Sigmoid colon (tissue), 7 donors: ENCODE results near the gene ZNF778. TPM values are rescaled to one million over a fixed set of nuclear protein-coding genes. Genes with fewer than 3 reads are reported as not detected.
"Not testable (repeated sequence)": the region's sequence is repeated elsewhere in the genome, so short reads cannot be mapped to it uniquely, and the experiment has no call there.

Experiments
- DNase-seq: peaks from one replicate; pipeline ENCODE4 v3.0.0-alpha.2; 2019
- H3K27ac ChIP-seq, 4 donors: fragments of 200-600 bp; sonication (generic); one replicate each; pipeline ENCODE4 v1.5.1; 2016 to 2019; ENCODE audit warnings: mild to moderate bottlenecking in 1 of 4
- H3K27me3 ChIP-seq, 3 donors: fragments of 200-600 bp; sonication (generic); one replicate each; pipeline ENCODE4 v1.5.1; 2019; ENCODE audit warnings: mild to moderate bottlenecking in 1 of 3
- H3K36me3 ChIP-seq, 4 donors: fragments of 200-600 bp; sonication (generic); one replicate each; pipeline ENCODE4 v1.5.1; 2016 to 2019
- H3K4me1 ChIP-seq, 4 donors: fragments of 200-600 bp; sonication (generic); one replicate each; pipeline ENCODE4 v1.5.1; 2017 to 2019
- H3K4me3 ChIP-seq, 4 donors: fragments of 200-600 bp; sonication (generic); one replicate each; pipeline ENCODE4 v1.5.1; 2017 to 2019; ENCODE audit warnings: mild to moderate bottlenecking in 2 of 4, moderate library complexity in 1 of 4
- H3K9me3 ChIP-seq, 4 donors: fragments of 200-600 bp in 3 of 4; sonication (generic) in 3 of 4; one replicate each; pipeline versions ENCODE4 v1.5.1 to v1.6.1; 2013 to 2019
- CTCF ChIP-seq, 4 experiments: fragments of 450-650 bp in 3 of 4; fragments of 200-600 bp in 1 of 4; IDR thresholded peaks; one replicate each; pipeline ENCODE4 v1.5.1; 2016 to 2019; ENCODE audit warnings: antibody characterized with exemption in 4 of 4, mild to moderate bottlenecking in 3 of 4, moderate library complexity in 2 of 4
- EP300 ChIP-seq, 4 donors: sonication (generic); formaldehyde crosslinking; IDR thresholded peaks; one replicate each; pipeline ENCODE4 v1.6.1; 2017; ENCODE audit warnings: antibody characterized with exemption in 4 of 4
- POLR2A ChIP-seq, 2 donors: fragments of 450-650 bp; IDR thresholded peaks; one replicate each; pipeline ENCODE4 v1.6.1; 2016; ENCODE audit warnings: antibody characterized with exemption in 2 of 2, mild to moderate bottlenecking in 2 of 2, moderate library complexity in 2 of 2
- POLR2AphosphoS5 ChIP-seq, 4 donors: sonication (generic); formaldehyde crosslinking; IDR thresholded peaks; one replicate each; pipeline ENCODE4 v1.6.1; 2017; ENCODE audit warnings: antibody characterized with exemption in 4 of 4
- WGBS, 2 donors: extraction: QIAGEN DNeasy Blood & Tissue Kit; methylation state at CpG; one replicate each; pipeline ENCODE4 v1.1.7; 2013; 5-methylcytosine and 5-hydroxymethylcytosine counted together
- intact Hi-C: fragments of 100-400 bp; cut with DNase I; formaldehyde crosslinking; loops from one replicate; pipeline ENCODE4 v1.15.1; 2023
- polyA plus RNA-seq, 3 donors: library from polyadenylated mRNA; stranded (reverse); fragments of 200-250 nt; gene quantifications; one replicate each; pipeline ENCODE4 v1.2.3, GENCODE V29; 2013
- total RNA-seq, 4 donors: library from RNA; depleted of rRNA; stranded (reverse); fragments of >200 nt; gene quantifications; one replicate each; pipeline ENCODE4 v1.1.0, GENCODE V29; 2016
- donor health status: healthy with polysubstance abuse.
- donor health status: Bipolar disorder and iron deficiency.
- donor health status: healthy.

Gene ZNF778
- total and polyA plus RNA-seq, 7 donors: 0.69 to 96.1 (median 12.2) TPM

DNA sequence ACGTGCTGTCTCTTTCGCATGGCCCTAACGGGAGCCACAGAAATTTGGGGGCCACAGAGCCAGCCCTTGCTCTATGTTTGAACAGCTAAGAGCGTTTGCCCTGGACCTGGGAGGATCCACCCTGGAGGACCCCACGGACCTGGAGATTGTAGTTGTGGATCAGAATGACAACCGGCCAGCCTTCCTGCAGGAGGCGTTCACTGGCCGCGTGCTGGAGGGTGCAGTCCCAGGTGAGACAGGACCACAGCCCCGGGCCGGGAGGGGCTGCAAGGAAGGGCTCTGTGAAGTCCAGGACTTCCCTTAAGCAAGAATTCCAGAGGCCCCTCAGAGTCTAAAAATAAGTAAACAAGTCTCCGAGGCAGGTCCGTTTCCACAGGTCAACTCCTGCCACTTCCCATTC, 34.0 kb upstream of the ZNF778 start:
- 17 to 54% methylated on average over 13 of the region's 13 CpGs for WGBS, 2 donors
- H3K4me1 ChIP-seq: no peaks in the 10 kb centered on the region
- intact Hi-C loops: no loop called here
- H3K9me3 ChIP-seq: no peaks in the 10 kb centered on the region
- TF ChIP-seq POLR2AphosphoS5 (IDR thresholded peaks at IDR 0.05) (no peak), EP300 (IDR thresholded peaks at IDR 0.05) (no peak), POLR2A (IDR thresholded peaks at IDR 0.05) (no peak), CTCF (IDR thresholded peaks at IDR 0.05) (no peak)
- no peaks in the 10 kb centered on the region for H3K36me3 ChIP-seq
- peaks cover 0 to 56% (median 29%) of the 10 kb centered on the region in 3 donors for H3K27me3 ChIP-seq
- H3K27ac ChIP-seq: no peak overlapping the region
- DNase-seq: no peak
- no peak overlapping the region for H3K4me3 ChIP-seq

GRCh38 chr16:89183975-89184676, 33.4 kb upstream of the ZNF778 start:
- H3K9me3 ChIP-seq: no peaks in the 10 kb centered on the region
- no peaks in the 10 kb centered on the region for H3K4me1 ChIP-seq
- no peak for TF ChIP-seq EP300 (IDR thresholded peaks at IDR 0.05)
- TF ChIP-seq POLR2AphosphoS5 (IDR thresholded peaks at IDR 0.05): no peak
- intact Hi-C loops: no loop called here
- no peaks in the 10 kb centered on the region for H3K36me3 ChIP-seq
- H3K4me3 ChIP-seq: no peak overlapping the region
- WGBS, 2 donors: 66 to 74% methylated on average over 26 of the region's 26 CpGs
- H3K27ac ChIP-seq: no peak overlapping the region
- DNase-seq: no peak
- H3K27me3 ChIP-seq: peaks cover 0 to 50% (median 25%) of the 10 kb centered on the region in 3 donors

GRCh38 chr16:89184677-89184932, 32.9 kb upstream of the ZNF778 start:
- intact Hi-C loops: no loop called here
- Histone ChIP-seq H3K36me3 (no peaks in the 10 kb centered on the region), H3K27me3 (peaks cover 0 to 45% (median 20%) of the 10 kb centered on the region in 3 donors), H3K4me3 (no peak overlapping the region), H3K27ac (no peak overlapping the region), H3K9me3 (no peaks in the 10 kb centered on the region), H3K4me1 (no peaks in the 10 kb centered on the region)
- 59 to 78% methylated on average over 9 of the region's 9 CpGs for WGBS, 2 donors
- no peak for DNase-seq
- TF ChIP-seq EP300 (IDR thresholded peaks at IDR 0.05): no peak
- no peak for TF ChIP-seq CTCF (IDR thresholded peaks at IDR 0.05)
- TF ChIP-seq POLR2AphosphoS5 (IDR thresholded peaks at IDR 0.05): no peak
- no peak for TF ChIP-seq POLR2A (IDR thresholded peaks at IDR 0.05)

DNA sequence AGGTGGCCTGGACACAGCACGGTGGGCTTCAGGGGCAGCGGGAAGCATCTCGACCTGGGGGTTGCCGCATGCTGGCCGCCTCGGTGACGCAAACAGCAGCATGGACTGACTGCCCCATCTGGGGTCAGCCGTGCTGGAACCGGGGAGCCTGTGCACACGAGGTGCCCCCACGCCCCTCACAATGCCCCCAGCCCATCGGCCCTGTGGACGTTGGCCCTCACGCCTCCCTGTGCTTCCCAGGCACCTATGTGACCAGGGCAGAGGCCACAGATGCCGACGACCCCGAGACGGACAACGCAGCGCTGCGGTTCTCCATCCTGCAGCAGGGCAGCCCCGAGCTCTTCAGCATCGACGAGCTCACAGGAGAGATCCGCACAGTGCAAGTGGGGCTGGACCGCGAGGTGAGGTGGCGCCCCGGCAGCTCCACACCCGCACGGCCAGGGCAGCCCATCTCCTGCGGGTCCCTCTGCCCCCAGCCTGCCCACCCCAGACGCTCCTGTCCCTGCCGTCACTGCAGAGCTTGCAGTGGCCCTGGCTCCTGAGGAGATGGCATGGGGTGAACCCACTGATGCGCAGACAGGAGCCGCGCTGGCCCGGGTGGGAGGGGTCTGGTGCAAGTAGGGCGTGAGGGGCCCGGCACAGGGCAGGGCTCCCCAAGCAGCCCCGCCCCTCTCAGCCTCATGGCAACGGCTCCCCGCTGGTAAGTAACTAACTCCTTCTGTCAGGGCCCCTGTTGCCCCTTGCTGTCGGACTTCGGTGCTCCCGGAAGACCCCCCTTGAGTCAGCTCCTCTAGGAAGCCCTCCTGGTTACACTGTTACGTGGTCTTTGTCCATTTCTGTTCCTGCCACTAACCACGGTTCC, 32.3 kb upstream of the ZNF778 start:
- WGBS, 2 donors: 60 to 74% methylated on average over 48 of the region's 48 CpGs
- Histone ChIP-seq H3K27me3 (peaks cover 0 to 39% (median 14%) of the 10 kb centered on the region in 3 donors), H3K4me1 (no peaks in the 10 kb centered on the region), H3K9me3 (no peaks in the 10 kb centered on the region), H3K36me3 (no peaks in the 10 kb centered on the region), H3K27ac (no peak overlapping the region), H3K4me3 (no peak overlapping the region)
- no peak for TF ChIP-seq POLR2AphosphoS5 (IDR thresholded peaks at IDR 0.05)
- TF ChIP-seq CTCF (IDR thresholded peaks at IDR 0.05): no peak
- TF ChIP-seq EP300 (IDR thresholded peaks at IDR 0.05): no peak
- TF ChIP-seq POLR2A (IDR thresholded peaks at IDR 0.05): no peak
- intact Hi-C loops: no loop called here
- DNase-seq: no peak

- 82 to 94% methylated on average over 30 of the region's 30 CpGs for WGBS, 2 donors
- peaks cover 0 to 37% (median 15%) of the 10 kb centered on the region in 3 donors for H3K27me3 ChIP-seq
- H3K9me3 ChIP-seq, DNase-seq, H3K36me3 ChIP-seq, H3K4me1 ChIP-seq, intact Hi-C loops, H3K27ac ChIP-seq, H3K4me3 ChIP-seq: not testable (repeated sequence)
These were observed 31.5 kb upstream of the ZNF778 start for GRCh38 chr16:89185887-89186592.

- H3K27ac ChIP-seq, H3K36me3 ChIP-seq, intact Hi-C loops, H3K4me1 ChIP-seq, DNase-seq, H3K4me3 ChIP-seq, H3K9me3 ChIP-seq: not testable (repeated sequence)
- WGBS, 2 donors: 78 to 92% methylated on average over 20 of the region's 20 CpGs
- peaks cover 2 to 37% (median 15%) of the 10 kb centered on the region in 3 donors for H3K27me3 ChIP-seq
These were observed 30.9 kb upstream of the ZNF778 start for GRCh38 chr16:89186593-89187031.
